Measurements from ENCODE around the gene PLEKHA6.

DNA sequence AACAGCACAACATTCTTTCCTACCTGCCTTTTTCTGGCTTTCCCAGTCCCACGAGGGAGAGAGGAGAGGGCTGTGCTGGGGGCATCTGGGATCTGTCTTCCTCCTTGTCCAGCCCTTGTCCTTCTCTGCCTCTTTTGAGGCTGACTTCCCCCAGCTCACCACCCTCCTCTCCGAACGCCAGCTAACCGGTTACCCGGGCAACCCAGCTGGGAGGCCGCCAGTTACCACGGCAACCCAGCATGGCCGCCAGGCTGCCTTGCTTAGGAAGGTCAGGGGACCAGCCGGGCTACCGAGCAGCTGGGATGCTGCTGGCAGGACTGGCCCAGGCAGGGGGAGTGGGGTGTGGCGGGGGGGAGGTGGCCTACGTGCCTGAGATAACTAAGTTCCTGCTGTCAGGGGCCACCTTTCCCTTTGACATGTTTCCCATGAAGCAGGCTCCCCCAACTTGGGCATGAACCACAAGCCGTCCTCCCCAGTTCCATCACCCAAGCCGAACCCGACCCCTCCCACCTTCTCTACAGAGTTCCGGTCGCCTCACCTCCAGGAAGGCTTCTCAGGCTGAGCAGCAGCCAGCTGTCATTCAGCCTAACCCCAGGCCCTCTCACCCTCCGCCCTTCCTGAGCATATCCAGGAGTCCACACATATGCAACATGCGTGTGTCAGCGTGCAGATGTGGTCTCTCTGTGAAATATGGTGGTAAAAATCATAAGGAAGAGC is 8.7 kb downstream of the PLEKHA6 start:
- TF ChIP-seq, protein P1, sequence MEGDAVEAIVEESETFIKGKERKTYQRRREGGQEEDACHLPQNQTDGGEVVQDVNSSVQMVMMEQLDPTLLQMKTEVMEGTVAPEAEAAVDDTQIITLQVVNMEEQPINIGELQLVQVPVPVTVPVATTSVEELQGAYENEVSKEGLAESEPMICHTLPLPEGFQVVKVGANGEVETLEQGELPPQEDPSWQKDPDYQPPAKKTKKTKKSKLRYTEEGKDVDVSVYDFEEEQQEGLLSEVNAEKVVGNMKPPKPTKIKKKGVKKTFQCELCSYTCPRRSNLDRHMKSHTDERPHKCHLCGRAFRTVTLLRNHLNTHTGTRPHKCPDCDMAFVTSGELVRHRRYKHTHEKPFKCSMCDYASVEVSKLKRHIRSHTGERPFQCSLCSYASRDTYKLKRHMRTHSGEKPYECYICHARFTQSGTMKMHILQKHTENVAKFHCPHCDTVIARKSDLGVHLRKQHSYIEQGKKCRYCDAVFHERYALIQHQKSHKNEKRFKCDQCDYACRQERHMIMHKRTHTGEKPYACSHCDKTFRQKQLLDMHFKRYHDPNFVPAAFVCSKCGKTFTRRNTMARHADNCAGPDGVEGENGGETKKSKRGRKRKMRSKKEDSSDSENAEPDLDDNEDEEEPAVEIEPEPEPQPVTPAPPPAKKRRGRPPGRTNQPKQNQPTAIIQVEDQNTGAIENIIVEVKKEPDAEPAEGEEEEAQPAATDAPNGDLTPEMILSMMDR (IDR thresholded peaks at IDR 0.05) = no peak
- no peak for TF ChIP-seq POLR2AphosphoS5 (IDR thresholded peaks at IDR 0.05)

All from prostate gland (tissue), 2 donors.